Adipose tissue (tissue), 3 donors: ENCODE results near the gene UBA5. TPM values are rescaled to one million over a fixed set of nuclear protein-coding genes. Genes with fewer than 3 reads are reported as not detected.

ENCODE experiments used
- H3K27ac ChIP-seq: one replicate; pipeline ENCODE4 v1.5.1; 2013; ENCODE audit warnings: low read depth, low read length
- WGBS, 3 donors: extraction: QIAGEN DNeasy Blood & Tissue Kit; methylation state at CpG; one replicate each; pipeline ENCODE4 v1.1.7; 2013; 5-methylcytosine and 5-hydroxymethylcytosine counted together
- polyA plus RNA-seq, 3 donors: library from polyadenylated mRNA; stranded (reverse); fragments of 200-250 nt; gene quantifications; one replicate each; pipeline ENCODE4 v1.2.3, GENCODE V29; 2013
- donor health status: healthy with polysubstance abuse.
- donor health status: Bipolar disorder and iron deficiency.
- donor health status: healthy.

Gene UBA5
- polyA plus RNA-seq, 3 donors = 23.3 to 36.4 (median 29.3) TPM

- WGBS, 3 donors = 78 to 89% (median 89%) methylated on average over 1 of the region's 1 CpG
- no peak overlapping the region for H3K27ac ChIP-seq
Measured at GRCh38 chr3:132645058-132645457, 15.1 kb upstream of the UBA5 start.

GRCh38 chr3:132650153-132650552, 10.0 kb upstream of the UBA5 start:
- H3K27ac ChIP-seq = no peak overlapping the region
- 38 to 100% (median 96%) methylated on average over 1 of the region's 1 CpG for WGBS, 3 donors

GRCh38 chr3:132652640-132653270, 7.4 kb upstream of the UBA5 start:
- no peak overlapping the region for H3K27ac ChIP-seq
- 92 to 100% (median 93%) methylated on average over 1 of the region's 1 CpG for WGBS, 3 donors

- WGBS, 3 donors = 78 to 97% (median 96%) methylated on average over 2 of the region's 2 CpGs
- H3K27ac ChIP-seq = no peak overlapping the region
Measured at GRCh38 chr3:132654190-132654589, 5.9 kb upstream of the UBA5 start.

- no peak overlapping the region for H3K27ac ChIP-seq
- WGBS, 3 donors = 61 to 91% (median 87%) methylated on average over 5 of the region's 5 CpGs
Measured at GRCh38 chr3:132654721-132655120, 5.4 kb upstream of the UBA5 start.

GRCh38 chr3:132655471-132655870, 4.7 kb upstream of the UBA5 start:
- no peak overlapping the region for H3K27ac ChIP-seq
- WGBS, 3 donors = 52 to 77% (median 77%) methylated on average over 2 of the region's 2 CpGs

- H3K27ac ChIP-seq = no peak overlapping the region
- WGBS, 3 donors = 84 to 89% (median 88%) methylated on average over 8 of the region's 8 CpGs
Measured at GRCh38 chr3:132657869-132658747, 2.0 kb upstream of the UBA5 start.

GRCh38 chr3:132659000-132659364, 1.1 kb upstream of the UBA5 start:
- WGBS, 3 donors = 7 to 11% (median 9%) methylated on average over 7 of the region's 7 CpGs
- no peak overlapping the region for H3K27ac ChIP-seq

- WGBS, 3 donors = 0 to 1% (median 0%) methylated on average over 34 of the region's 34 CpGs
- peak within 1 kb of the TSS; percentile 55 for H3K27ac ChIP-seq
Measured at GRCh38 chr3:132659365-132660051, 621 bp upstream of the UBA5 start, which contains the start of gene ACAD11. Gene ACAD11, minus strand, starts transcription at chr3:132659809. Its CDS starts 58 bp downstream, at chr3:132659751.

GRCh38 chr3:132660811-132661070, 612 bp downstream of the UBA5 start:
- no peak overlapping the region for H3K27ac ChIP-seq
- WGBS, 3 donors = 0 to 1% (median 0%) methylated on average over 5 of the region's 5 CpGs

- 11 to 24% (median 16%) methylated on average over 8 of the region's 8 CpGs for WGBS, 3 donors
- H3K27ac ChIP-seq = no peak overlapping the region
Measured at GRCh38 chr3:132661101-132661500, 972 bp downstream of the UBA5 start.

GRCh38 chr3:132662212-132662611, 2.1 kb downstream of the UBA5 start:
- H3K27ac ChIP-seq = no peak overlapping the region

- no peak overlapping the region for H3K27ac ChIP-seq
- WGBS, 3 donors = 27 to 78% (median 71%) methylated on average over 3 of the region's 3 CpGs
Measured at GRCh38 chr3:132665230-132665745, 5.2 kb downstream of the UBA5 start.

- no peak overlapping the region for H3K27ac ChIP-seq
- 92 to 98% (median 95%) methylated on average over 5 of the region's 5 CpGs for WGBS, 3 donors
Measured at GRCh38 chr3:132669256-132669777, 9.2 kb downstream of the UBA5 start.

- no peak overlapping the region for H3K27ac ChIP-seq
Measured at GRCh38 chr3:132675408-132675807, 15.3 kb downstream of the UBA5 start.

- H3K27ac ChIP-seq = no peak overlapping the region
- WGBS, 3 donors = 70 to 91% (median 90%) methylated on average over 5 of the region's 5 CpGs
Measured at GRCh38 chr3:132679911-132680310, 19.8 kb downstream of the UBA5 start.

- 95 to 96% (median 96%) methylated on average over 3 of the region's 3 CpGs for WGBS, 3 donors
- no peak overlapping the region for H3K27ac ChIP-seq
Measured at GRCh38 chr3:132681421-132681820, 21.3 kb downstream of the UBA5 start.

- no peak overlapping the region for H3K27ac ChIP-seq
Measured at GRCh38 chr3:132682201-132682600, 22.1 kb downstream of the UBA5 start.

- WGBS, 3 donors = 87 to 97% (median 96%) methylated on average over 4 of the region's 4 CpGs
- H3K27ac ChIP-seq = no peak overlapping the region
Measured at GRCh38 chr3:132690040-132690439, 29.9 kb downstream of the UBA5 start.
